GM18951 (cell line): Measurements from ENCODE around the gene RAB3A.
A peak's percentile ranks its signal among the peaks of the same experiment; 100 is the strongest.

Experiments
- POLR2A ChIP-seq: IDR thresholded peaks from 4 replicates; pipeline ENCODE4 v1.6.1; 2011; ENCODE audit warnings: mild to moderate bottlenecking; ENCODE audit not compliant: insufficient read length, insufficient read depth; ENCODE audit errors: extremely low read depth
- in situ Hi-C: fragments of 300-500 bp; cut with MboI; formaldehyde crosslinking; loops from one replicate; pipeline ENCODE4 v1.12.0; 2022; ENCODE audit warnings: low sequenced_read_pairs, mixed read lengths, inconsistent platforms; ENCODE audit not compliant: unreplicated experiment

The RAB3A gene

DNA sequence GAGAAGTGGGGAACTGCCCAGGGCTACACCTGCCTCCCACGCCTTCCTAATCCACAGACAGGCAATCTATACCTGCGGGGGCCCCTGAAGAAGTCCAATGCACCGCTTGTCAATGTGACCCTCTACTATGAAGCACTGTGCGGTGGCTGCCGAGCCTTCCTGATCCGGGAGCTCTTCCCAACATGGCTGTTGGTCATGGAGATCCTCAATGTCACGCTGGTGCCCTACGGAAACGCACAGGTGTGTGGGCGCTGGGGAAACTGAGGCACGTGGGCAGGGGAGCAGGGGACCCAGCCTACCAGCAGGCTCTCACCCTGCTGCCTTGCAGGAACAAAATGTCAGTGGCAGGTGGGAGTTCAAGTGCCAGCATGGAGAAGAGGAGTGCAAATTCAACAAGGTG is 28.9 kb downstream of the RAB3A start:
- TF ChIP-seq POLR2A: no peak
- in situ Hi-C loops: no loop called here

DNA sequence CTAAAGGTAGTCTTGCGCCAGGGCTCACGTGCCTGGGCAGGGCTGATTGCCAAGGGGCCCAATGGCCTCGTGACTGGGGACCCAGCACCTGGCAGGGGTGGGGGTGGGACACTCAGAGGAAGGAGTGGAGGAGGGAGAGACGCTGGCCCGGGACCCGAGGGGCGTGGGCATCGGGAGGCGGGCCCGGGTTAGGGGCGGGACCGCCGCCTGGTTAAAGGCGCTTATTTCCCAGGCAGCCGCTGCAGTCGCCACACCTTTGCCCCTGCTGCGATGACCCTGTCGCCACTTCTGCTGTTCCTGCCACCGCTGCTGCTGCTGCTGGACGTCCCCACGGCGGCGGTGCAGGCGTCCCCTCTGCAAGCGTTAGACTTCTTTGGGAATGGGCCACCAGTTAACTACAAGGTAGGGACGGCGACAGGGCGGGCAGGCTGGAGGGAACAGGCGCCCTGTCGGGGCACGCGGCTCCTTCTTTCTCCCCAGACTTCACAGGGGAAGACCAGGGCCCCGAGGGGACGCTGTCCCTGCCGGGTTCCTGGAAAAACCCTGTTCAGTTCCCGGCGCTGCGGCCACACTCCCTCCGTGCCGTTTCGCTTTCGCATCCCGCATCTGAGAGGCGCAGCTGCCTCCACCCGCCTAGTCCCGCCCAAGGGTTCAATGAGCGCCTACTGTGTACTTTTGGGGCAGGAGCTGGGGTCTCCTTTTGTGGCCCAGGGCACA is 30.1 kb downstream of the RAB3A start, which contains the start of gene IFI30:
TSS of gene IFI30 (plus strand) at position 242 of the 717 bp plus-strand sequence. CDS start at position 271, 29 bp downstream.
- in situ Hi-C loops: no loop called here
- TF ChIP-seq POLR2A: peak; percentile 99

DNA sequence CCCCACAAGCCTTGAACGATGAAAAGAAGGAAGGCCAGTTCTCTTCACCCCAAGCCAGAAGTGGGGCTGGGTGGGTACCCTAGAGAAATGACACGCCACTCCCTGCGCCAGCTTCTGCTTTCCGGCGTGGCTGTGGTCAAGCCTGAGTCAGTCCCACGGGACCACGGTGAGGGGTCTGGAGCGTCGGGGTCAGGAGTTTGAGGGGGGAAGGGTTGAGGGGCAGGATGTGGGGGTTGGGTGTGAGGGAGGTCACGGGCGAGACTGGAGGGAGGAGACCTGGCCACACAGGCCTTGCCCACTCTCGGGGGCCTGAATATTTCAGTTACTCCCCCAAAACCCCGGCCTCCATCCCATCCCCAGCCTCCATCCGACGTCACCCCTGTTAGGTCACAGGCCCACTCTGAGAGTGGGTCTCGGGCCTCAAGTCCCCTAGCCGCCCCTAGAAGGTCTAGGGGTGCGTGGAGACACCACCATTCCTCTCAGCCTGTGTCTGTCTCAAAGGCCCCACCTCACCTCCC is 30.7 kb downstream of the RAB3A start:
- in situ Hi-C loops: no loop called here
- TF ChIP-seq POLR2A: no peak

DNA sequence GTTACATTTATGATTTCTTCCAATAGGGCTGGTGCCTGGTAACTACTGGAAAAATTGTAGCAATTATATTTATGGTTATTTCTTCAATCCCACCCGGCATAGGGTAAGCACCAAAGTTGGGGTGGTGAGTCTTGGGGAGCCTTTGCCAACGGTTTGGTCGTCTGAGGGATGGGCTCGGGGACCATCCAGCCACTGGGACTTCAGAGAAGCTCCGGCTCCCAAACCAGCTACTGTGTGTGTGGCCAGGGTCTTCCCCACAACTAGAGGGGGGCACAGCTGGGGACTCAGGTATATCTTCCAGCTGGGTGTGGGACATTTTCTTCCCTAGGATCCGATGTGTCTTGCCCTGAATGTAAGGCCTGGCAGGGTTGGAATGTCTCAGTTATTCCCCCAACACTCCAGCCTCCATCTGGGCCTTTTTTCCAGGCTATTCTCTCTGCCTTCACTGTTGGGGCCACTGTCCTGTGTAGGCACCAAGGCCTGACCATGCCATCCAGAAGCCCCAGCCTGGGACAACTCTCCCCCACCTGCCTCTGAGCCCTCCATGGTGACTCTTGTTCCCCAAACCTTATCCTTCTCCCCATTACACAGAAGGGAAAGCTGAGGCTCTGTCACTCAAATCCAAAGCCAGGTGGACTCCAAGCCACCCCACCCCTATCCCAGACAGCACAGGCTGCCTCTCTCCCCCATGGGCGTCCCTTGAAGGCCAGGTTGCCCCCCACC is 31.4 kb downstream of the RAB3A start:
- in situ Hi-C loops: no loop called here

DNA sequence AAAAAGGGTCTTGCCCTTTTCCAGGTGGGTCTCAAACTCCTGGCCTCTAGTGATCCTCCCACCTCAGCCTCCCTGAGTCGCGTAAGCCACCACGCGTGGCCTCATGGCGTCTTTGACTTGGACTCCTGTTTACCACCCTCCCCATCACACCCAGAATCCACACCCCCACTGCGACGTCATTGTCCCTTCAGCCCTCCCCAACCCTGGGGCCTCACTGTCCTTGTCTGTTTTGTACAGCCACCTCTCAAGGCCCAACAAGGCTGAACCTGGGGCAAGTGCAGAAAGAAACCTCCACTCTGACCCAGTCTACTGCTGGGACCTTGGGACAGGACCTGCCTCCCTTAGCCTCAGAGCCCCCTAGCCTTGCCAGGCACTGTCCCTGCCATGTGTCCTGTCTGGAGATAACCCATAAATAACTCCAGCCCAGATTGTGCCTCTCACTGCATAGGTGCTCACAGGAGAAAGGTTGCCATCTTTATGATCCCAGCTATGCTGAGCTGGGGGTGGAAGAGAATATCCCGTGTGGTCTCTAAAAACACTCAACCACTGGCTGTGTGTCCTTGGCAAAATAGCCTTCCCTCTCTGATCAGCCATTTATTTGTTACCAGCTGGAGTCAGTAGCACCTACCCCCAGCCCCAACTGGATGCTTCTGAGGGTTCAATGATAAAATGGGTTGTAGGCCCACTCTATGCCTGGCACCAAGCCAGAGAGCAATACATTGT is 32.1 kb downstream of the RAB3A start:
- TF ChIP-seq POLR2A: no peak
- in situ Hi-C loops: no loop called here

More for the DNA sequence above, 31.4 kb downstream of the RAB3A start:
- no peak for TF ChIP-seq POLR2A

DNA sequence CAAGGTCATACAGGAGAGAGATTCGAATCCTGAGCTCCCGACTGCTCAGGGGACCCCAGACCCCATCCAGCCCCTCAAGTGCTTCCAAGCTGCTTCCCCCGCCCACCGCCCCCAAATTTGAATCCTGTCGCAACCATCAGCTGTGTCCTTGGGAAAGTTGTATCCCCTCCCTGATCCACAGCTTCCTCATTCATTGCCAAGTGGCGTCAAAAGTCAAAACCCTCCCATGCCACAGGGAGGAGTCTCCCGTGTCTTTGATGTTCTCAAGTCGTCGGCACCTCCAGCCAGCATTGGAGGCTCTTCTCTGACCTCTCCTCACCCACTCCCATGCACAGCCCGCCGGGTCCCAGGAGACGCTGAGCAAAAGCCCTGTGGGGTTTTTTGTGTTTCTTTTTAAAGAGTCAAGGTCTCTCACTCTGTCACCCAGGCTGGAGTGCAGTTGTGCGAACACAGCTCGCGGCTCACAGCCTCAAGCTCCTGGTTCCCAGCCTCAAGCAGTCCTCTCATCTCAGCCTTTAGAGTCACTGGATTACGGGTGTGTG is 33.1 kb downstream of the RAB3A start:
- in situ Hi-C loops: no loop called here
- peak; percentile 34 for TF ChIP-seq POLR2A

DNA sequence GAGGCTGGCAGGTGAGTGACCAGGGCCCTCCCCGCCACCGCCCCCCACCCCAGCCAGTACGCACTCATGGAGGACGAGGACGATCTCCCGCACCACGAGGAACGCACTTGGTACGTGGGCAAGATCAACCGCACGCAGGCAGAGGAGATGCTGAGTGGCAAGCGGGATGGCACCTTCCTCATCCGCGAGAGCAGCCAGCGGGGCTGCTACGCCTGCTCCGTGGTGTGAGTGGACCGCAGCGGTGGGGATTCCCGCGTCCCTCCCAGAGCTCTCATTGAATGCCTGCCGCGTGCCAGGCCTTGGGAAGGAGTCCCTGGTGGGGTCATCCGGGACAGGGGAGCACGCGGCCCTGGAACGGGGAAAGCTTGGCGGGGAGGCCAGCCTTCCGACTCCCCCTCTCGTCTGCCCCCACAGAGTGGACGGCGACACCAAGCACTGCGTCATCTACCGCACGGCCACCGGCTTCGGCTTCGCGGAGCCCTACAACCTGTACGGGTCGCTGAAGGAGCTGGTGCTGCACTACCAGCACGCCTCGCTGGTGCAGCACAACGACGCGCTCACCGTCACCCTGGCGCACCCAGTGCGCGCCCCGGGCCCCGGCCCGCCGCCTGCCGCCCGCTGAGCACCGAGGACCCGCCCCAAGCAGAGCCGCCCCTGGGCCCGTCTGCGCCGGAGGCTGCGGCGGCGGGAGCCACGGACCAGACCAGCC is 35.0 kb downstream of the RAB3A start:
- in situ Hi-C loops: no loop called here
- TF ChIP-seq POLR2A: no peak

DNA sequence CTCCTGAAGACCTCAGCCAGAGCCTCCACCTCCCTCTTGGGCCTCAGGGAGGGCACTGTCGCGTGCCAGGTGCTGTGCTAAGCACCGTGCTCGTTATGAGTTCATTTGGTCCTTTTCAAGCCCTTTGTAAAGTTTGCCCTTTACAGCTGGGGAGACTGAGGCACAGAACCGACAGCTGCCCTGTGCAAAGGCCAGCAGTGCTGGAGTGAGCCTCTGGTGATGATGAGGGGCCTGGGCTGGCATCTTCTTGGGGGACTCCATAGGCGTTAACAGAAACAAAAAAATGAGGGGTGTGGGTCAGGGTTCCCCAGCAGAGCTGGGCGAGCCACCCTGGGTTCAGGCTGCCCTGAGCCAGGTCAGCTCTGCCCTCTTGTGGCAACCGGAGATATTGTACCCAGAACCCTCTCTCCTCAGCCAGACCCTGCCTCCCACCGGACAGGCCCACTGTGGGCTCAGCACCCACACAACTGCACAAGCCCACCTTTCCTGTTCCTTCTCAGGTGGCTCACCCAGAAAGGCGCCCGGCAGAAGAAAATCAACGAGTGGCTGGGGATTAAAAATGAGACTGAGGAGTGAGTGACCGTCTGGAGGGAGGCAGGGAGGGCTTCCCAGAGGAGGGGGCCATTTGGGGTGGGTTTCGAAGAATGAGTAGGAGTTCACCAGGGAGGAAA is 35.7 kb downstream of the RAB3A start:
- in situ Hi-C loops: no loop called here
- TF ChIP-seq POLR2A: no peak

DNA sequence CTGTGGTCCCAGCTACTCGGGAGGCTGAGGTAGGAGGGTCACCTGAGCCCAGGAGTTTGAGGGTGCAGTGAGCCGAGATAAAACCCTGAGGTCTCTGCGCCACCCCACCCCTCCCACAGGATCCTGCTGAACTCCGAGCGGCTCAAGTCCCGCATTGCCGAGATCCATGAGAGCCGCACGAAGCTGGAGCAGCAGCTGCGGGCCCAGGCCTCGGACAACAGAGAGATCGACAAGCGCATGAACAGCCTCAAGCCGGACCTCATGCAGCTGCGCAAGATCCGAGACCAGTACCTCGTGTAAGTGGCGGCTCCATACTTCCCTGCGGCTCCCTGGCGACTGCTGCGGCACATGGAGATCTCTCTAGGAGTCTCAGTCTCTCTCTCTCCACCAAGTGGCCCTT is 36.8 kb downstream of the RAB3A start:
- no peak for TF ChIP-seq POLR2A
- in situ Hi-C loops: no loop called here

DNA sequence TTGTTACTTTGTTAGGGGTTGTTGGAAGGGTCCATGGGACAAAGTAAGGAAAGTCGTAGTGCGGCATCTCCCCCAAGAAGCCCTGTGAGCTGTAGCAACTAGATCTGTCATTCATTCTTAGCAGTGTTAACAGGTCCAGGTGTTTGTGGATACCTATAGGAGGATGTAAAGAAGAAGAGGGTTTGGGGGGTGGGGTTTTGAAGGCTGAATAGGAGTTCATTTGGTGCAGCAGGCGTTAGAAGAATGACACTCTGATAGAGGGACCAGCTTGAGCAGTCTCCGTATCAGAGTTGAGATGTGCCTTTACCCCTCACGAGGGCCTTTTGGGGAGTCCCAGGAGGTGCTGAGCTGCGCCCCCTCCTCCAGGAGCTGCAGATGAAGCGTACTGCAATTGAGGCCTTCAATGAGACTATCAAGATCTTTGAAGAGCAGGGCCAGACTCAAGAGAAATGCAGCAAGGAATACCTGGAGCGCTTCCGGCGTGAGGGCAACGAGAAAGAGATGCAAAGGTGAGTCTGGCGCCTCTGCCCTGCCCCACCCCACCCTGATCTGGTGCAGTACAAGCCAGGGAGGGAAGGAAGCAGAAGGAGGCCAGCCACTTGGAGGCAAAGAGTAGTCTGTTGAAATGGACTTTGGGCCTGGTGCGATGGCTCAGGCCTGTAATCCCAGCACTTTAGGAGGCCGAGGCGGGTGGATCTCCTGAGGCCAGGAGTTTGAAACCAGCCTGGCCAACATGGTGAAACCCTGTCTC is 37.9 kb downstream of the RAB3A start:
- no peak for TF ChIP-seq POLR2A
- in situ Hi-C loops: no loop called here

DNA sequence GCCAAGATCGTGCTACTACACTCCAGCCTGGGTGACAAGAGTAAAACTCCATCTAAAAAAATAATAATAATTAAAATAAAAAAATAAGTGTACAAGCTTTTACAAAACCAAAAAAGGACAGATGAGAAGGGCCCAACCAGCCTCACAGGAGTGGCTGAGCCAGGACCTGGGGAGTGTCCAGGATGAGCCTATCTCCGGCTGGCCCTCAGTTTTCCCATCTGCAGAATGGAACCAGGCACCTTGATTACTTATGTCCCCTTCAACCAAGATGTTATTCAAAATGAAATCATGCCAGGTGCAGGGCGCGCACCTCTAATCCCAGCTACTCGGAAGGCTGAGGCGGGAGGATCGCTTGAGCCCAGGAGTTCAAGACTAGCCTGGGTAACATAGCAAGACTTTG is 39.8 kb downstream of the RAB3A start:
- in situ Hi-C loops: no loop called here
- TF ChIP-seq POLR2A: no peak
